ENCODE measurements around the gene FAM184A. TPM values are rescaled to one million over a fixed set of nuclear protein-coding genes. Genes with fewer than 3 reads are reported as not detected.

The FAM184A gene
- total RNA-seq, 4 donors from 2014 or later, result 0.40 to 1.0 (median 0.79) TPM

- Histone ChIP-seq H3K4me1 (no peaks in the 10 kb centered on the region), H3K27ac (no peak overlapping the region), H3K36me3 (no peaks in the 10 kb centered on the region), H3K27me3 (no peaks in the 10 kb centered on the region), H3K4me3 (no peak overlapping the region), H3K9me3 (no peaks in the 10 kb centered on the region)
- in situ Hi-C loops (cut with MboI; ENCODE audit: low sequenced_read_pairs in 4 of 4), result no loop called here
- ATAC-seq (no peak), DNase-seq (no peak)
- intact Hi-C loops (cut with DNase I; ENCODE audit: low total_unique reads), result no loop called here
- no peak for TF ChIP-seq POLR2A (IDR thresholded peaks at IDR 0.05)
- no peak for TF ChIP-seq CTCF (IDR thresholded peaks at IDR 0.05 in 4 of 5, conservative IDR thresholded peaks at IDR 0.05 in 1 of 5)
These were observed 43.0 kb downstream of the FAM184A start for GRCh38 chr6:119035459-119035858.

GRCh38 chr6:119034827-119035458 is 43.5 kb downstream of the FAM184A start:
- H3K9me3 ChIP-seq, result no peaks in the 10 kb centered on the region
- DNase-seq (no peak), ATAC-seq (peak in 1 of 2 donors; percentile 55)
- no peaks in the 10 kb centered on the region for H3K36me3 ChIP-seq
- H3K27me3 ChIP-seq, result no peaks in the 10 kb centered on the region
- H3K27ac ChIP-seq, result peak overlapping the region in 1 of 4 donors; percentile 43
- intact Hi-C loops (cut with DNase I; ENCODE audit: low total_unique reads) (no loop called here), in situ Hi-C loops (cut with MboI; ENCODE audit: low sequenced_read_pairs in 4 of 4) (no loop called here)
- TF ChIP-seq POLR2A (IDR thresholded peaks at IDR 0.05) (no peak), CTCF (IDR thresholded peaks at IDR 0.05 in 4 of 5, conservative IDR thresholded peaks at IDR 0.05 in 1 of 5) (no peak)
- no peaks in the 10 kb centered on the region for H3K4me1 ChIP-seq
- no peak overlapping the region for H3K4me3 ChIP-seq

- H3K27me3 ChIP-seq, result no peaks in the 10 kb centered on the region
- DNase-seq (no peak), ATAC-seq (no peak)
- no peak overlapping the region for H3K4me3 ChIP-seq
- in situ Hi-C loops (cut with MboI; ENCODE audit: low sequenced_read_pairs in 4 of 4), result no loop called here
- H3K4me1 ChIP-seq, result no peaks in the 10 kb centered on the region
- no peaks in the 10 kb centered on the region for H3K36me3 ChIP-seq
- intact Hi-C loops (cut with DNase I; ENCODE audit: low total_unique reads), result no loop called here
- no peak overlapping the region for H3K27ac ChIP-seq
- no peak for TF ChIP-seq POLR2A (IDR thresholded peaks at IDR 0.05)
- no peak for TF ChIP-seq CTCF (IDR thresholded peaks at IDR 0.05 in 4 of 5, conservative IDR thresholded peaks at IDR 0.05 in 1 of 5)
- H3K9me3 ChIP-seq, result no peaks in the 10 kb centered on the region
These were observed 46.0 kb downstream of the FAM184A start for GRCh38 chr6:119032428-119032827.

- no peak overlapping the region for H3K27ac ChIP-seq
- no peak overlapping the region for H3K4me3 ChIP-seq
- no peaks in the 10 kb centered on the region for H3K36me3 ChIP-seq
- intact Hi-C loops (cut with DNase I; ENCODE audit: low total_unique reads), result no loop called here
- TF ChIP-seq CTCF (IDR thresholded peaks at IDR 0.05 in 4 of 5, conservative IDR thresholded peaks at IDR 0.05 in 1 of 5) (no peak), POLR2A (IDR thresholded peaks at IDR 0.05) (no peak)
- no peaks in the 10 kb centered on the region for H3K4me1 ChIP-seq
- H3K27me3 ChIP-seq, result no peaks in the 10 kb centered on the region
- H3K9me3 ChIP-seq, result no peaks in the 10 kb centered on the region
- no peak for DNase-seq
- in situ Hi-C loops (cut with MboI; ENCODE audit: low sequenced_read_pairs in 4 of 4), result no loop called here
- no peak for ATAC-seq
These were observed 47.7 kb downstream of the FAM184A start for GRCh38 chr6:119030759-119031158.

- no peaks in the 10 kb centered on the region for H3K36me3 ChIP-seq
- H3K4me3 ChIP-seq, result no peak overlapping the region
- no peak overlapping the region for H3K27ac ChIP-seq
- H3K9me3 ChIP-seq, result no peaks in the 10 kb centered on the region
- in situ Hi-C loops (cut with MboI; ENCODE audit: low sequenced_read_pairs in 4 of 4) (no loop called here), intact Hi-C loops (cut with DNase I; ENCODE audit: low total_unique reads) (no loop called here)
- ATAC-seq (no peak), DNase-seq (no peak)
- TF ChIP-seq CTCF (IDR thresholded peaks at IDR 0.05 in 4 of 5, conservative IDR thresholded peaks at IDR 0.05 in 1 of 5) (no peak), POLR2A (IDR thresholded peaks at IDR 0.05) (no peak)
- H3K4me1 ChIP-seq, result no peaks in the 10 kb centered on the region
- no peaks in the 10 kb centered on the region for H3K27me3 ChIP-seq
These were observed 50.4 kb downstream of the FAM184A start for GRCh38 chr6:119028091-119028490.

All from gastrocnemius medialis (tissue), 4 donors.